ENCODE data around the gene SLC12A8.
A peak's percentile ranks its signal among the peaks of the same experiment; 100 is the strongest.

The SLC12A8 gene

DNA sequence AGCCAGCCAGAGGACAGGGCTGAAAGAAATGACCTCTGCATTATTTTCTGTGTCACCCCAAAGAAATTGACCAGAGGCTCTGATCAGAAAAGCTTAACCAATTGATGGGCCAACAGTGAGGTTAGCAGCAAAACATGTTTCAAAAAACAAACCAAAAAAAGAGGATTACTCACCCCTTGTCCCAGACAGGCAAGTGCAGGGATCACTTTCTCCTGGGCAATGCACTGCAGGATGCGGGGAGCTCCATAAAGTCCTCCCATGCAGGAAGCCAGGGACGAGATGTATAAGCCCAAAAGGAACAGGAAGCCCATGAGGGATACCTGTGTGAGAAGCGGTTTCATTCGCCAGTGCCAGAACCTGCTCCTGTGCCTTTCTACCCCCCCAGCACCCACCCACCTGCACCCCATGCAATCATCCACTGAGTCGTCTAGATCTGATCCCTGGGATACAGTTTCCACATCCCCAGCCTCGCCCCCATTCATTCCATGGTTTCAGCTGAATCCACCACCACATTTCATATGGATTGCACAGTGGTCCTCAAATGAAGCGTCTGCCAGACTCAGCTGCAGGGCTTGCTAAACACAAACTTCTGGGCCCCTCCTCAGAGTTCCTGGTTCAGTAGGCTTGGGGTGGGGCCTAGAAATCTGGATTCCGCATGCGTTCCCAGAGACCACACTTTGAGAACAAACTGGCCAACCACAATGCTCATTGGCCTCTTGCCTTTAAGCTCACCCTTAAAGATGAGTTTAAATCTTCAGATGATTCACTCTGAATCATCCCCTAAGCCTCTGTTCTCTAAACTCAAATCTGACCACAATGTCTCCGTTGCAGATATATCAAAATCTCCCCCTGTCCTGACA, 102.3 kb downstream of the SLC12A8 start:
- peak; percentile 99 for DNase-seq (ENCODE audit: low read depth)

DNA sequence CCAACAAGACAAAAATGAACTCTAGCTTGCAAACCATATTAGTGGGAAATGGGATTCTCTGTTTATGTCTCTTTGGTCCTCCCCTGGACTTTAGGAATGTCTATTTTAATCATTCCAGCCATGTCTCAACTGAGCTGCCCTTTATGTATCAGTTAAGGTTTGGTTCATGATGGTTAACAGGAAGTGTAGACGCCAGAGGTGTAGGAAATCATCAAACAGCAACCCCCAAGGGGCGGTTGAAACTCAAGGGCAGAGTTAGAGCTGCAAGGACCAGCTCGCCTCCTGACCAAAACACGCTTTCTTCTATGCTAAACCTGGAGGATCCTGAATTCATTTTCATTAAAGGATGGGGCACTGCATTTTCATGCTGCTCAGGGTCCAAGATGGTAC, 103.0 kb downstream of the SLC12A8 start:
- no peak for DNase-seq (ENCODE audit: low read depth)

DNA sequence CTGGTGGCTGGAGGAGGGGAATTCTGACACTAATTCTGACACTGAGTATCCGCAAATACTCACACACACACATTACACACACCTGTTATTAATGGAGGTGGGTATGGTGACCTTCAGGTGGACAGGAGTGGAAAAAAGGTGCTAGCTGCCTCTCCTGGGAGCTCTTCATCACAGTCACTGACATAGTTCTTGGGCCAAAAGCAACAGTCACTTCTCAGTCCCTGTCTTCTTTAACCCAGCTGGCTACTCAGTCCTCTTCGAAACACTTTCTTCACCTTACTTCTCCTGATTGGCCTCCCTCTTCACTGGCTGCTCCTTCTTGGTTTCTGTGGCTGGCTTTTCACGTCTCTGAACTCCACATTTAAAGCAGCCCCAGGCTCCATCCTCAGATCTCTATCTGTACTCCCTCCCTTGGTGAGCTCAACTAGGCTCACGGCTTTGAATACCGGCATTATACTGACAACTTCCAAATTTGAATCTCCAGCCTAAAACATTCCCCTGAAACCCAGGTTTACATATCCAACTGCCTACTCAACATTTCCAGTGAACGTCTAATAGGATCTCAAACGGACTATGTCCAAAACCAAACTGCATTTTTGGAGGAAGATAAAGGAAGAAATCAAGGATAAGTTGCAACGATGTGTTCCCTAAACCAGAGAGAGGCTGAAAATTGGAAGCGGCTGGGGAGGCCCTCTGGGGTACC, 103.6 kb downstream of the SLC12A8 start:
- no peak for DNase-seq (ENCODE audit: low read depth)

DNA sequence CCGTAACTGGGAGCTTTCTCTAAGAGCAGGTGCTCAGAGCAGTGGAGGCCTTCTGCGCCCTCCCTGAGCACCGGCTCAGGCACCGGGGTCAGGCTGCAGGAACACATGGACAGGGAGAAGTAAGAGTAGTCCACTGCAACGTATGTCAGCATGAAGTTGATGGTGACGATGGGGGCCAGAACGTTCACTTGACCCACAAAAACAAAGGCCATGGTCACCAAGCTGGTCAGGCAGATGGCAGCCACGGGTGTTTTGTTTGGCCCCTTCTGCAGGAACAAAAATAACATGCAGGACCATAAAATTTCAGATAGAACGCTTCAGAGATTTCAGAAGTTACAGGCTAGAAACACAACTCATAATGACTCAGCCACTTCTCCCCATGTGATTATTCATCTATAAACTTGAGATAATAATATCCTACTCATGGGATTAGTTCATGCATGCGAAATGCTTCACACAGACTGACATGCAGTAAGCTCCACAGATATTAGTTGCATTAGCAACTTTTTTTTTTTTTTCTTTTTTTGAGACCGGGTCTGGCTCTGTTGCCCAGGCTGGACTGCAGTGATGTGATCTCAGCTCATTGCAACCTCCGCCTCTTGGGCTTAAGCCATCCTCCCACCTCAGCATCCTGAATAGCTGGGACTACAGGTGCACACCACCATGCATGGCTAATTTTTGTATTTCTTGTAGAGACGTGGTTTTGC, 104.5 kb downstream of the SLC12A8 start:
- peak; percentile 92 for DNase-seq (ENCODE audit: low read depth)

DNA sequence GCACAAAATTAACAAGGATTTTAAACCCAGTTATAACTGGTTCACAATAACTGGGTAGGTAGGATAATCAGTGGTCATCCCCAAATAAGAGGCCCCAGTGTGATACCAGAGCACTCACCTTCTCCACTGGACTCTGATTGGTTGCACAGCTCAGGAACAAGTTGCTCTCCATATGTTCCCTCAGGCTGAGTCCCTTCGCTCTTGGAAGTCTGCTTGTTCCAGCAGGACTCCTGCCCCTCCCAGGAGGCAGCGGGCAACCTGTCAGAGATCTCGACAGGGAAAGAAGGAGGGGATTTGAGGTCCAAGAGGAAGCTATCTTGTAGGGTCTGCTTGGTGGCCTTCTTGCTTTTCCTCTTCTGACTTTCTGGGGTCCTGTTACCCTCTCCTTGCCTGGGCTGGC, 105.2 kb downstream of the SLC12A8 start:
- DNase-seq (ENCODE audit: low read depth): no peak

DNA sequence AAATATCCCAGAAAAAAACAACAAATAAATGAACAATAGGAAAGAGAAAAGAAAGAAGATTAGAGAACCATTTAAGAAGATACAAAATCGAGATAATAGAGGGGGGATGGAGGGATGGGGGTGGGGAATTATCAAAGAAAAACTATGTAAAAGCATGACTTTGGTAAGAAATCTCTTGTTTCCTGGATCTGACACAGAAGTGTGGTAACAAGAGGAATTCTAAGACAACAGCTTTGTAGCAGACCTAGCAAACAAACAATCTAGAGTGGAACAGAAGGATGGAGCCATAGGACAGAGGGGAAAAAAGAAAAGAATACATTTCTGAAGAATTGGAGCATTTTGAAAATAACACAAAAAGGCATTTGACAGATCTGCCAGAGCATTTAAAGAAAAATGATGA, 107.4 kb downstream of the SLC12A8 start:
- peak; percentile 66 for DNase-seq (ENCODE audit: low read depth)

DNA sequence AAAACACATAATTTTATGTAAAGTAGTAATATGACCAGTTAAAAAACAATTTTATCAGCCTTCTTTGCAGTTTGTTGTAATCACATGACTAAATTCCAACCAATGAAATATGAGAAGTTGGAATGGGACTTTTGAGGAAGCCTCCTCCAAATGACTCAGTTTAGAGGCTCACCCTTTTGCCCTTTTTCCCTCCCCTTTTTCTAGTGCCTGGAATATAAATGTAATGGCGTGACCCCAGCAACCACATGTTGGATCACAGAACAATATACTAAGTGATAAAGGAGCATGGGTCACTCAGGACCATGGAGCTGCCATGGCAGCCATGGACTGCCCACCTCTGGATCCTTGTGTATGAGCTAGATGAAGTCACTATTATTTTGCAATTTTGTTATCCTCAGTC, 107.9 kb downstream of the SLC12A8 start:
- peak; percentile 84 for DNase-seq (ENCODE audit: low read depth)

DNA sequence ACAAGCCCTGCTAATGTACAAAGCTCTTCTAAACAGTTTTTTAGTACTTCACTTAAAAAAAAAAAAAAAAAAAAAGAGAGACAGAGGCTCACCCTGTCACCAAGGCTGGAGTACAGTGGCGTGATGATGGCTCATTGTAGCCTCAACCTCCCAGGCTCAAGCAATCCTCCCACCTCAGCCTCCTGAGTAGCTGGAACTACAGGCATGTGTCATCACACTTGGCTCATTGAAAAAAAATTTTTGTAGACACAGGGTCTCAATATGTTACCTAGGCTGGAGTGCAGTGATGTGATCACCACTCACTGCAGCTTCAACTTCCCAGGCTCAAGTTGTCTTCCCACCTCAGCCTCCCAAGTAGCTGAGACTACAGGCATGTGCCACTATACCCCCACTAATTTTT, 109.1 kb downstream of the SLC12A8 start:
- DNase-seq (ENCODE audit: low read depth): no peak

DNA sequence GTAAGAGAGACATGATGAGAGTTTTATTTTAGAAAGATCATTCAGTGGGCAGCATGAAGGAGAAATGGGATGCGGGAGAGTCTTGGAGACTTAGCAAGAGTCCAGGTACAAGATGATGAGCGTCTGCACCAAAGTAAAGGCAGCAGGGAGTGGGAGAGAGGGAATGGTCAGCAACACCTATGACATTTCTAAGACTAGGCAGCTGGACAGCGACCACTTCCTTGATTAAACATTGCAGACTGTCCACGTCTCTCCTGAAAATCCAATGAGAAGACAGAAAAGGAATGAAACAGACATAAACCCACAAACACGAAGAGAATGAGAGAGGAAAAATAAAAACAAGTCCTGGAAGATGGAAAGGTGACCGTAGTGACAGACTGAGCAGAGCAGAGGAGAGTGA, 110.1 kb downstream of the SLC12A8 start:
- DNase-seq (ENCODE audit: low read depth): no peak

DNA sequence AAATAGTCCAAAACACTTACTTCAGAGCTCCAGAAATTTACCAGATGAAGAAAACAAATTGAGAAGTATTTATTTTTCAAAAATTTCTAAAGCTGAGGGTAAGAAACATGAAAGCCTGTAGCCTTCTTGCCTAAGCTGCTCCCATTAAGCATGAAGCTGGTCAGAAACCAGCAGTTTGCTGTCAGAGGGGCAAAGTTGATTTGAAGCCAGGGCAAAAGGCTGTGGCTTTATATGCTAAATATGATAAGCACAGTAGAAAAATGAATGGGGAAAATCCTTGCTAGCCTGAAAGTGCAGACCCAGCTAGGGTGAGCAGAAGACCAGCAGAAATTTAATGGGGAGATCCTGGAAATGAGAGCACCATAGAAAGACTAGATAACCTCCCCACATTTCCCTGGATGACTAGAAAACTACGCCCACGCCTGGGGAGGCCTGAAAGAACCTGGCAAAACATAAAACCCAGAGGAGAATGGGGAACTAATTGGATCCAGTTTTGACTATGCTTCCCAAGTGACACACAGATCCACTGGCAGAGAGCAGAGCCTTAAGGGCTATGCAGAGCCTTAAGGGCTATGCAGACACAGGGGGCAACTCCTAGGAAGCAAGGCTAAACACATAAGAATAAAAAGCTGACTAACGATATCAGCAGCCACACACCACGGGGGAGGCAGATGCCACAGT, 113.8 kb downstream of the SLC12A8 start:
- DNase-seq (ENCODE audit: low read depth): peak; percentile 53

DNA sequence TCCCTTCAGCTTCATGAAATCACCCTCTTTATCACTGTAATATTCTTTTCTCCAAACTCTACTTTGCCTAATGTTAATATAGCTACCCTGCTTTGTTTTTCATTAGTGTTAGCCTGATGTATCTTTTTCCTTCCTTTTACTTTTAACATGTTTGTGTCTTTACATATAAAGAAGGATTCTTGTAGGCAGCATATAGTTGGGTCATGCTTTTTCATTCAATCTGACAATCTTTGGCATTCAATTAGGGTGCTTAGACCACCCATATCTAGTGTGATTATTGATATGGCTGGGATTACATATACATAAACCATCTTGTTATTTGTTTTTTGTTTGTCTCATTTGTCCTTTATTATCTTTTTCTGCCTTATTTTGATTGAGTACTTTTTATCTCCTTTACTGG, 121.9 kb downstream of the SLC12A8 start:
- no peak for DNase-seq (ENCODE audit: low read depth)

DNA sequence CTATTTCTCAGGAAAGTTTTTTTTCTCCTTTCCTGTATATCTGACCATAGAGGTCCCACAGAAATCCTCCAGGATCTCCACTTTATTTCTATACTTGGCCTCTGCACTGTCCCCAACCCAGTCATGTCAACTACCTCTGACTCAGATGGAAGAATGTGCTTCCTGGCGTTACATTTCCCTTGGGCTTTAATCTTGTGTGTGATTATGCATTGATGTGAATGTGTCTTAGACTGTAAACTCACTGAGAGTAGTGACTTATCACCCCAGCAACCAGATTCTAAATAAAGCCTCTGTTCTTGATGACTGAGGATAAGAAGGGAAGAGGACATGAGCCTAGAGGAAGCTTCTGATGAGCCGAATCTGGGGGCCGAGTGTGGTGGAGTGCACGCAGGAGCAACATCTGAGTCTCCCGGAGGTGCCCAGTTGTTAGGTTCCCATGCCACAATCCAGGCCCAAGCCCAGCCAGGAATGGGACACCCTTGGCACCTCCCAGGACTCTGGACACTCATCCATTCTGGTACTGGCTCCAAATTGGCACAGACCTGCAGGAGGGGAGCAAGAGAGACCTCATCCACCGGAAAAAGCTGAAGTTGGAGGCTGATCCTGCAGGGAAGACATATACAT, 124.7 kb downstream of the SLC12A8 start:
- no peak for DNase-seq (ENCODE audit: low read depth)

DNA sequence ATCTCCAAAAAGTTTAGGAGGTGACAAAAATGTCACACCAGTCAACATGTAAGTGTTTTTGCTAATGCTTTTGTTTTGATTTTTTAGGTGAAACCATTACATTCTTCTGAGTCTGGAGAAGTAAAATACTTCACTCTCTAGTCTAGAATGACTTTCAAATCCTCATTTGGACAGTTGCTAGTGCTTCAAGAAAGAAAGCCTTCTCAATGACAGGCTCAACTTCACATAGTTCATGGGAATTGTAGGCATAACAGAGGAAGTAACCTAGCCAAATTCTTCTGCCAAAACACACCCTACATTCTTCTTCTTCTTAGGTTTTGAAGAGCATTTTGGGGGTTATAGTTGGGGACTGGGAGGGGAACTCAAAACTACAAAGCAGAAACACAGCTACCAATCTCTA, 127.4 kb downstream of the SLC12A8 start:
- no peak for DNase-seq (ENCODE audit: low read depth)

DNA sequence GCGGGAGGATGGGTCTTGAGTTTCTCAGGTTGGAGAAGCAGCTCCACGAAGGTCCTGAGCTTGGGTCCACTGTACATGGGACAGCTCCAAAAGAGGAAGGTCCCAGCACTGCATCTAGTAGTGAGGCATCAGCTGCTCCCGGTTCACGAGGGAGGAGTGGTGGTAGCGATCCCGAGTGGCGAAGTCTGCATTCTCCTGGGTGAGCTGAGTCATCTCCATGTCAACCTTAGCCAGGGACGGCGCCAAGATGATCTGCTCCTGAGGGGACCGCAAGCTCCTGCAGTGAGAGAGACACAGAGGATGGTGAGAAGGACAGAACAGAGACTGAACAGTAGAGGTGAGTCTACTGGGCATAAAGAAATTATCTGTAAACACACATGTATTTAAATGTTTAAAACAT, 128.8 kb downstream of the SLC12A8 start:
- DNase-seq (ENCODE audit: low read depth): peak; percentile 65

DNA sequence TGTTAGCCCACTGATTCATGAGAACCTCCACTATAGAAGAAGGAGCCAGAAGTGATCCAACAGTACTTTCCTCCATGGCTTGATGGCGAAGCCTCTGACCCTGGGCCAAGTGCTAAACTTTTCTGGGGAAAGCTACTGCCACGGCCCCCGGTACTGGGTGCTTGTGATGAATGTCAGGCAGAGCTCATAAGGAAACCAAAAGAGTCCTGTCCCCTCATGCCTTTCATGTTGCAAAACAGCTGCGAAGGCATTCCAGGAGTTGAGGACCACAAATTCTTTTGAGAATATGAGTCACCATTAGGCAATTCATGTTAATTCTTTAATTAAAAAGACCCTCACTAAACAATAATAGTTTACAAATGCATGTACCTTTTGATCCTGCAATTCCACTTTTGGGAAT, 130.2 kb downstream of the SLC12A8 start:
- peak; percentile 65 for DNase-seq (ENCODE audit: low read depth)

DNA sequence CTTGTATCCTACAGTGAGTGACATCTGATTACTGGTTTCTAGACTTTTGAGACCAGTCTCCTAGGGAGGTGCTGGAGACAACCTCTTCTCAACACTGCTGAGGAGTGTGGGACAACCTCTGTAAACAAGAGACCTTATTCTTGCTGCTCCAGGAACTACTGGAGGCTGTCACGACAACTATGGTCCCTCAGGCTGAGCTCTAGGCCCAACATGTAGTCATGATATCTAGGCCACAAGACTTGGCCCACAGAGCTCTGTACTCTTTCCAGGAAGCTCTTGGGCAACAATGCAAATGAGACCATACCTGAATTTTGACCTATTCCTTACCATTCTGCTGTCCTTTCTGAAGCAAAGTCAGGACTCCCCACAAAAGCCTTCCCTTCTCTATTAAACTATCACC, 132.5 kb downstream of the SLC12A8 start:
- no peak for DNase-seq (ENCODE audit: low read depth)

DNA sequence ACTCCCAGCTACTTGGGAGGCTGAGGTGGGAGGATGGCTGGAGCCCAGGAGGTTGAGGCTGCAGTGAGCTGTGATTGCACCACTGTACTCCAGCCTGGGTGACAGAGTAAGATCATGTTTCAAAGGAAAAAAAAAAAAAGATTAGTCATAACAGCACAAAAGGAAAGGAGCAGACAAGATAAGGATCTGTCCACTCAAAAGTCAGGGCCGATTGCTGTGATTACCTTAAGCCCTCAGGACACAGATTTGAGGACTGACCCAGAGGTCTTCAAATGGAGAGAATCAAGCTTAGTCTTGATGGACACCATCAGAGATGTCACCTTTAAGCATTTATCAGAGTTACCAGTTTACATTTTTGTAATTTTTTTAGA, 132.9 kb downstream of the SLC12A8 start:
- peak; percentile 58 for DNase-seq (ENCODE audit: low read depth)

DNA sequence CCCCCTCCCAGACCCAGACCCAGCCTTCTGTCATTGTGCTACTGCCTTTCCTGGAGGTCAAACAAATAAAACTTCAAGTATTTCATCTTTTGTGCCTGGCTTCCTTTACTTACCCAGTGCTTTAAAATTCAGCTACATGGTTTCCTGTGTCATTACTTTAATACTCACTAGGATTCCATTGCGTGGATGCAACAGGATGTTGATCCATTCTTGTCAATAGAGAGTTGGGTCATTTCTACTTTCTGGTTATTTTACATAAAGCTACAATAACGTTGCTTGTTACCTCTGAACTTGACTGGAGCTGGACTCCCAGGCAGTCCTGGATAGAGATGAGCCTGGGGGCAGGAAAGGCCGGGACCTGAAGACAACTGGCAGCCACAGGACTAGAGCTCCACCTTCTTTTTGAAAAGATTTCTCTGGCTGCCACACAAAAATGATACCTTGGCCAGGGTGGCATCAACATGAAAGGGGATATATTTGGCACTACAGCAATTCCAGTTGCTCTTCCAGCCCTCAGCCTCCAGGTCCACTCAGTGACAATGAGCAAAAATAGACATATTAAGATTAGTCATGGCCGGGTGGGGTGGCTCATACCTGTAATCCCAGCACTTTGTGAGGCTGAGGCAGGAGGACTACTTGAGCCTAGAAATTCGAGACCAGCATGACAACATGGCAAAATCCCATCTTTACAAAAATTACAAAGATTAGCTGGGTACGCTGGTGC, 133.4 kb downstream of the SLC12A8 start:
- no peak for DNase-seq (ENCODE audit: low read depth)

DNA sequence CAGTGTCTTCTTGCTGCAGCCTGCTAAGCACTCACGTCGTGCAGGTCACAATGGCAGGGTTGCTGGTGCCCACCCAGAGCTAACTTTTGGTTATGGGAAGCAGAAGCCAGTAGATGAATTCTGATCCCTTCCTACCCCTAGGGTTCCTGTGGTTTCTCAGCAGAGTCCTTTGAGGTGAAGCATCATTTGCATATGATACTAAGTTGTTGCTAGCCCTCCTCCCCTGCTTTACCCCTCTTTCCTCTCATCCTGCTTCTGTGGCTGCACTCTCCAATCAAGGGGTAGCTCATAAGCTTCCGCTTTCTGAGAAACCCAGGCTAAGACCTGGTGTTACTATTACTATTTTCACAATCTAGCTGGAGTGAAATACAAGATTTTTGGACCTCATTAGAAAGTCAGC, 134.7 kb downstream of the SLC12A8 start:
- DNase-seq (ENCODE audit: low read depth): no peak

DNA sequence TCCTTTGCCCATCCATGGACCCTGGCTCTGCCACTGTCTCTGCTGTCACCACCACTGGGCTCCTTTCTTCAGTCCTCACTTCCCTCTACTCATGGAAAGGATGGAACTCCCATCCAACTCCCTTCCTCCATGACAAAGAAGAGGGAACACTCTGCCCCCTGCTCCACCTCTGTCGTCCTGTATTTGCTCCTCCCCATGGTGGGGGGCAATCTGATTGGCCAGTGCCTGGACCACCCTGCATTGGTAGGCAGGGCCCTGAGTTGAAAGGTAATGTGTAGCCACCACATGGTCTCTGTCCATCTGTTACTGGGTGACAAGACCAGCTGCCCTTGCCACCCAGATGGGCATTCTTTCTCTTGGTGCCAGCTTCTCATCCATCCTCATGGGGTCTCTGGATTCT, 136.1 kb downstream of the SLC12A8 start:
- DNase-seq (ENCODE audit: low read depth): no peak

DNA sequence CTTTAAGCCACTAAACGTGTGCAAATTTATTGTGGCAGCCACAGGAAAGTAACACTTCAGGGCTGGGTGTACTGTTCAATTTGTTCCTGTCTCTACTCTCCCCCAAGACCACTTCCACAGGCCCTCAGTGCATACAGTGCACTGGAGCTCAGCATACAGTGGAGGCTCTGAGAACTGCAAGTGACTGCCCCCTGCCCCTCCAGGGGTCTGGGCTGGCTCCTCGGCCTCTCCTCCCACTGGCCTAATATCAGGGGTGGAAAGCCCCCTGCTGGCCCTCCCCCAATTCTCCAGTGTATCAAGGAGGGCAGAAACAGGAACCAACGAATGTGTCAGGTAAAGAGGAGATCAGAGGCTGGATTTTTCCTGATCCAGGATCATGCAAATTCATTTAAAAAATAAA, 136.8 kb downstream of the SLC12A8 start:
- DNase-seq (ENCODE audit: low read depth): no peak

All from amniotic epithelial cell (primary cell).